Natural killer cell (primary cell): ENCODE data around the gene GNB5. TPM values are rescaled to one million over a fixed set of nuclear protein-coding genes. Genes with fewer than 3 reads are reported as not detected.

Source experiments
- ATAC-seq, 3 donors: fragments of 150-1000 bp in 2 of 3; fragments of 200-7000 bp in 1 of 3; cut with Tn5 transposase; 1 replicate in 1 of 3; 2 replicates in 2 of 3; pipeline ENCODE4 v1.10.0; 2021; ENCODE audit warnings: mild to moderate bottlenecking in 2 of 3, moderate library complexity in 2 of 3
- DNase-seq, 2 donors: peaks; one replicate each; pipeline versions ENCODE4 v3.0.0 to v3.0.0-alpha.2; 2013 to 2021; ENCODE audit warnings: mixed read lengths in 1 of 2
- H3K27ac ChIP-seq: one replicate; pipeline ENCODE4 v1.5.1; 2013; ENCODE audit warnings: mild to moderate bottlenecking, low read length
- H3K27me3 ChIP-seq: one replicate; pipeline ENCODE4 v1.6.1; 2013; ENCODE audit warnings: low read length; ENCODE audit not compliant: control insufficient read depth, insufficient read depth
- H3K36me3 ChIP-seq: one replicate; pipeline ENCODE4 v1.6.1; 2013; ENCODE audit warnings: low read length; ENCODE audit not compliant: control insufficient read depth, insufficient read depth
- H3K4me1 ChIP-seq: one replicate; pipeline ENCODE4 v1.6.1; 2013; ENCODE audit warnings: low read length; ENCODE audit not compliant: control insufficient read depth, insufficient read depth
- H3K4me3 ChIP-seq: one replicate; pipeline ENCODE4 v1.5.1; 2013; ENCODE audit warnings: low read length
- H3K9me3 ChIP-seq: one replicate; pipeline ENCODE4 v1.6.1; 2013; ENCODE audit warnings: low read length; ENCODE audit not compliant: control insufficient read depth, insufficient read depth
- H3K27ac Mint-ChIP-seq, 2 donors: one replicate each; pipeline ENCODE4 v1.8.0; 2022; ENCODE audit warnings: mild to moderate bottlenecking in 2 of 2, mixed read lengths in 2 of 2, moderate library complexity in 1 of 2
- H3K27me3 Mint-ChIP-seq, 2 donors: one replicate each; pipeline ENCODE4 v1.8.0; 2022; ENCODE audit warnings: low read depth in 2 of 2, mixed read lengths in 2 of 2
- H3K36me3 Mint-ChIP-seq: one replicate; pipeline ENCODE4 v1.8.0; 2022; ENCODE audit warnings: mixed read lengths
- H3K4me1 Mint-ChIP-seq, 2 donors: one replicate each; pipeline ENCODE4 v1.8.0; 2022; ENCODE audit warnings: mixed read lengths in 2 of 2
- H3K4me3 Mint-ChIP-seq: one replicate; pipeline ENCODE4 v1.8.0; 2022; ENCODE audit warnings: mild to moderate bottlenecking, moderate library complexity, mixed read lengths
- H3K9me3 Mint-ChIP-seq, 2 donors: one replicate each; pipeline ENCODE4 v1.8.0; 2022; ENCODE audit warnings: mixed read lengths in 2 of 2
- WGBS: methylation state at CpG from one replicate; pipeline ENCODE4 v1.1.7; 2013; ENCODE audit warnings: missing lambda C conversion rate; ENCODE audit not compliant: insufficient coverage; 5-methylcytosine and 5-hydroxymethylcytosine counted together
- intact Hi-C: fragments of 100-400 bp; cut with micrococcal nuclease; formaldehyde crosslinking; loops from one replicate; pipeline ENCODE4 v1.14.2; 2022
- total RNA-seq, 4 donors: library from RNA; stranded (reverse); fragments of 120-200 nt in 1 of 4; gene quantifications; one replicate each; pipeline versions ENCODE4 v1.2.3 to v1.2.4, GENCODE V29; 2013 to 2022
- TF ChIP-seq, protein P1 (sequence below): fragments of 200-600 bp; IDR thresholded peaks from one replicate; pipeline ENCODE4 v1.8.0; 2022; ENCODE audit warnings: antibody characterized with exemption

The GNB5 gene
- total RNA-seq, 3 donors from 2014 or later (not counting 1 experiment from before 2014, with no cell fraction given), result 22.5 to 31.3 (median 23.0) TPM

DNA sequence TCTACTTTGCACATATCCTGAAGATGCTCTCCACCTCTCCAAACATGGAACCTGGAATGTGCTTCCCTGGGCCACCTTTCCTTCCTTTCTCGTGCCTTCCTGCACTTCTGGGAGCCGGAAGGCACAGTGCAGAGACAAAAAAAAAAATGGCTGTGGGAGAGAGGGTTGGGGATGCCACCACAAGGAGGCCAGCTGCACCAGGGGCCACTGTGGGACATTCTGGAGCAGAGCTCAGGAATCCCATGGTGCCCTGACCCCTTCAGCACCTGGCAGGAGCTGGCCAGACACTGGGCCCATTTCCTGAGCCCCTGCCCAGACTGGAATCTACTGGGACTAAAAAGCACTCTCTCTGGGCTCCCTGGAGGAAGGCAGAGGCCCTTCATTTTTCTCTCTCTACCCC lies 70.7 kb downstream of the GNB5 start:
- 86% methylated on average over 2 of the region's 2 CpGs for WGBS
- H3K9me3 ChIP-seq, result no peaks in the 10 kb centered on the region
- no peak overlapping the region for H3K4me3 ChIP-seq
- DNase-seq (no peak), ATAC-seq (no peak)
- TF ChIP-seq, protein P1, sequence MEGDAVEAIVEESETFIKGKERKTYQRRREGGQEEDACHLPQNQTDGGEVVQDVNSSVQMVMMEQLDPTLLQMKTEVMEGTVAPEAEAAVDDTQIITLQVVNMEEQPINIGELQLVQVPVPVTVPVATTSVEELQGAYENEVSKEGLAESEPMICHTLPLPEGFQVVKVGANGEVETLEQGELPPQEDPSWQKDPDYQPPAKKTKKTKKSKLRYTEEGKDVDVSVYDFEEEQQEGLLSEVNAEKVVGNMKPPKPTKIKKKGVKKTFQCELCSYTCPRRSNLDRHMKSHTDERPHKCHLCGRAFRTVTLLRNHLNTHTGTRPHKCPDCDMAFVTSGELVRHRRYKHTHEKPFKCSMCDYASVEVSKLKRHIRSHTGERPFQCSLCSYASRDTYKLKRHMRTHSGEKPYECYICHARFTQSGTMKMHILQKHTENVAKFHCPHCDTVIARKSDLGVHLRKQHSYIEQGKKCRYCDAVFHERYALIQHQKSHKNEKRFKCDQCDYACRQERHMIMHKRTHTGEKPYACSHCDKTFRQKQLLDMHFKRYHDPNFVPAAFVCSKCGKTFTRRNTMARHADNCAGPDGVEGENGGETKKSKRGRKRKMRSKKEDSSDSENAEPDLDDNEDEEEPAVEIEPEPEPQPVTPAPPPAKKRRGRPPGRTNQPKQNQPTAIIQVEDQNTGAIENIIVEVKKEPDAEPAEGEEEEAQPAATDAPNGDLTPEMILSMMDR, result no peak
- no peak overlapping the region for H3K27ac ChIP-seq
- H3K4me1 Mint-ChIP-seq, result no peaks in the 10 kb centered on the region
- intact Hi-C loops, result no loop called here
- no peaks in the 10 kb centered on the region for H3K9me3 Mint-ChIP-seq
- no peaks in the 10 kb centered on the region for H3K36me3 Mint-ChIP-seq
- H3K4me3 Mint-ChIP-seq, result no peak overlapping the region
- no peaks in the 10 kb centered on the region for H3K27me3 Mint-ChIP-seq
- H3K36me3 ChIP-seq, result peaks cover 2% of the 10 kb centered on the region
- H3K27me3 ChIP-seq, result no peaks in the 10 kb centered on the region
- H3K4me1 ChIP-seq, result no peaks in the 10 kb centered on the region
- no peak overlapping the region for H3K27ac Mint-ChIP-seq

DNA sequence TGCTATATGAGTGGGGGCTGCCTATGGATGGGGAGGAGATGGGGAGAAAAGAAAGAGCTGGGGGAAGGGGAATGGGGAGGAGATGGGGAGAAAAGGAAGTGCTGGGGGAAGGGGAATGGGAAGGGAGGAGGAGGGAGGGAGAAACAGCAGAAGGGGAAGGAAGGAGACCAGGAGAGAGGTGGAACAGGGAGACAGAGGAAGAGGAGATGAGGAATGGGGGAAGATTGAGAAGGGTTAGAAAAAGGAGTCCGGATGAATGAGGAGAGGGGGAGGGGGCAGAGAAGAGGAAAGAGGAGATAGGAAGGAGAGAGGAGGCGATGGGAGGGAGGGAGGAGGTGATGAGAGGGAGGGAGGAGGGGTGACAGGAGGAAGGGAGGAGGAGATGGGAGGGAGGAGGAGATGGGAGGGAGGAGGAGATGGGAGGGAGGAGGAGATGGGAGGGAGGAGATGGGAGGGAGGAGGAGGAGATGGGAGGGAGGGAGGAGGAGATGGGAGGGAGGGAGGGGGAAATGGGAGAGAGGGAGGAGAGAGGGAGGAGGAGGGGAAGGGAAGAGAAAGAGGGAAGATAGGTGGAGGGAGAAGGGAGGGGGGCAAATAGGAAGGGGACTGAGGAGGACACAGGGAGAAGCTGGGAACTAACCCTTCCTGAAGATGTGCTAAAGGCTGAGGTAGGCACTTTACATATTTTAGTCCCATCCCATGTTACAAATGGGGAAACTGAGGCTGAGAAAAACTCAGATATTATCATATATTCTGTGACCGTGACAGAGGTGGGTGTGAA lies 72.0 kb downstream of the GNB5 start:
- Histone ChIP-seq H3K27ac (no peak overlapping the region), H3K4me1 (no peaks in the 10 kb centered on the region), H3K27me3 (no peaks in the 10 kb centered on the region), H3K9me3 (no peaks in the 10 kb centered on the region), H3K36me3 (peaks cover 2% of the 10 kb centered on the region), H3K4me3 (no peak overlapping the region)
- Mint-ChIP-seq H3K4me3 (no peak overlapping the region), H3K27ac (no peak overlapping the region), H3K36me3 (no peaks in the 10 kb centered on the region), H3K27me3 (no peaks in the 10 kb centered on the region), H3K4me1 (no peaks in the 10 kb centered on the region), H3K9me3 (no peaks in the 10 kb centered on the region)
- TF ChIP-seq, protein P1, result no peak
- intact Hi-C loops, result no loop called here
- DNase-seq (no peak), ATAC-seq (no peak)
- WGBS, result 90% methylated on average over 3 of the region's 3 CpGs

DNA sequence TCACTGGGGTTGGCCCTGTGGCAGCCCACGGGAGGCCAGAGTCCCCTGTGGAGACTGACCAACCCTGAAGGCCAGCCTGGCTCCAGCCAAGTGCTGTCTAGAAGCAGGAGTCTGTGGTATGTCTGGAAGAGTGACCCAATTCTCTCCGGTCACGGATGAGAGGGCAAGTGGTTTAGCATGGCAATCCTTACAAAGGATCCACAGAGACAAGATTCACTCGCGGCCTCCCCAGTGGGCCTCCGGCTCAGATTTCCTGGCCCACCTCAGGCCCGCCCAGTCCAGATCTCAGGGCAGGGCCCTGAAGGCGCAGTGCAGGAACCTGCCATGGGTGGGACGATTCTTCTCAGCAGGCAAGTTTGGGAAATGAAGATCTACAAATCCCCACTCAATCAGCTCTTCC lies 73.6 kb downstream of the GNB5 start:
- Mint-ChIP-seq H3K27ac (no peak overlapping the region), H3K36me3 (no peaks in the 10 kb centered on the region), H3K4me3 (no peak overlapping the region), H3K4me1 (no peaks in the 10 kb centered on the region), H3K27me3 (peaks cover 6 to 8% of the 10 kb centered on the region in 2 donors), H3K9me3 (no peaks in the 10 kb centered on the region)
- intact Hi-C loops, result no loop called here
- WGBS, result 93% methylated on average over 9 of the region's 9 CpGs
- ATAC-seq, result no peak
- Histone ChIP-seq H3K4me1 (no peaks in the 10 kb centered on the region), H3K36me3 (peaks cover 2% of the 10 kb centered on the region), H3K27ac (no peak overlapping the region), H3K27me3 (no peaks in the 10 kb centered on the region), H3K9me3 (no peaks in the 10 kb centered on the region), H3K4me3 (no peak overlapping the region)
- TF ChIP-seq, protein P1, result no peak
- no peak for DNase-seq
